Measurements from ENCODE around the gene STK10. TPM values are rescaled to one million over a fixed set of nuclear protein-coding genes. Genes with fewer than 3 reads are reported as not detected.
"Not testable (repeated sequence)": the region's sequence is repeated elsewhere in the genome, so short reads cannot be mapped to it uniquely, and the experiment has no call there.

Gene STK10
- total and polyA plus RNA-seq, 11 donors, result 5.5 to 52.9 (median 10.2) TPM

DNA sequence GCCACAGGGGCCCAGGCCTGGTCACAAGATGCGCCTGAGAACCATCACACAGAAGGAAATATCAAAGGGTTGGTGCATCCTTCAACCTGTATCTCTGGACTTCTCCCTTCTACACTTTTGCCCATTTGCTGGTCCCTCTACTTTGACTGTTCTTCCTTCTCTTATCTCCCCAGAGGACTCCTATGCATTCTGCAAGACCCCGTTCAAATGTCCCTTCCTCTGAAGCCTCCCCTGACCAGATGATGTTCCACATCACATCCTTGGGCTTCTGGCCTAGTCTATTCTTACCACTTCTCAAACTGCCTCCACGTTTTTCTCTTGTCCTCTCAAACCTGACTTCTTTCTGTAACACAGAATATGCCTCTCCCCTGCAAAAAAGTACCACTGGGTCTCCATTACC is 34.3 kb downstream of the STK10 start:
- Histone ChIP-seq H3K4me3 (no peak overlapping the region), H3K27ac (peak overlapping the region in 1 of 12 donors; percentile 48)
- intact Hi-C loops (cut with DNase I), result no loop called here

DNA sequence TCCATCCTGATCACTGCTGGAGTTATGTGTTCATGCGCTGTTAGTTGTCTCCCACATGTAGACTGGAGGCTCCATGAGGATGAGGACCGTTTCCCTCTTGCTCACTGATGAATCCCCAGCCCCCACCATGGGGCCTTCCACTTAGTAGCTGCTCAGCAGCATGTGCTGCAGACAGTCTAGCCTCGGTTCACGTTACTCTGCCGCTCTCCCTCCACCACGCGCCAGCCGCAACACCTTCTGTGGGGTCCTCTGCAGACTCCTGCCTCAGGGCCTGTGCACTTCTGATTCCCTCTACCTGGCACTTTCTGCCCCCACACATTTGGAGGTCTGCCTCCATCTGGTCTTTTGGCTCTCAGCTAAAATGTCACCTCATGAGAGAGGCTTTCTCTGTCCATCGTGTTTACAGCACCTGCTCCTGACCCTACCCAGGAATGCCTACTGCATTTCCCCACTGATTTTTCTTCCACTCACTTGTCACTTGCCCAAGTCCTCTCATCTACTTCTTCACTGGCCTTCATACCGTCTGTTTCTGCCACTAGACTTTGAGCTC is 36.3 kb downstream of the STK10 start:
- Histone ChIP-seq H3K4me1 (peaks cover 0 to 73% (median 19%) of the 10 kb centered on the region in 12 donors), H3K27me3 (no peaks in the 10 kb centered on the region), H3K36me3 (peaks cover 0 to 72% (median 13%) of the 10 kb centered on the region in 9 donors), H3K27ac (peak overlapping the region in 1 of 12 donors; percentile 85), H3K4me3 (no peak overlapping the region), H3K9me3 (no peaks in the 10 kb centered on the region)
- DNase-seq (no peak), ATAC-seq (no peak)
- 91 to 97% (median 95%) methylated on average over 10 of the region's 10 CpGs for WGBS, 4 donors
- intact Hi-C loops (cut with DNase I), result no loop called here
- no peak for TF ChIP-seq POLR2A (IDR thresholded peaks at IDR 0.05)

More for the DNA sequence above, 34.3 kb downstream of the STK10 start:
- DNase-seq (no peak), ATAC-seq (no peak)
- no peaks in the 10 kb centered on the region for H3K27me3 ChIP-seq
- H3K4me1 ChIP-seq, result peaks cover 0 to 80% (median 23%) of the 10 kb centered on the region in 12 donors
- peaks cover 0 to 68% (median 10%) of the 10 kb centered on the region in 9 donors for H3K36me3 ChIP-seq
- 93 to 98% (median 97%) methylated on average over 3 of the region's 3 CpGs for WGBS, 4 donors
- H3K9me3 ChIP-seq, result no peaks in the 10 kb centered on the region
- TF ChIP-seq POLR2A (IDR thresholded peaks at IDR 0.05), result no peak

DNA sequence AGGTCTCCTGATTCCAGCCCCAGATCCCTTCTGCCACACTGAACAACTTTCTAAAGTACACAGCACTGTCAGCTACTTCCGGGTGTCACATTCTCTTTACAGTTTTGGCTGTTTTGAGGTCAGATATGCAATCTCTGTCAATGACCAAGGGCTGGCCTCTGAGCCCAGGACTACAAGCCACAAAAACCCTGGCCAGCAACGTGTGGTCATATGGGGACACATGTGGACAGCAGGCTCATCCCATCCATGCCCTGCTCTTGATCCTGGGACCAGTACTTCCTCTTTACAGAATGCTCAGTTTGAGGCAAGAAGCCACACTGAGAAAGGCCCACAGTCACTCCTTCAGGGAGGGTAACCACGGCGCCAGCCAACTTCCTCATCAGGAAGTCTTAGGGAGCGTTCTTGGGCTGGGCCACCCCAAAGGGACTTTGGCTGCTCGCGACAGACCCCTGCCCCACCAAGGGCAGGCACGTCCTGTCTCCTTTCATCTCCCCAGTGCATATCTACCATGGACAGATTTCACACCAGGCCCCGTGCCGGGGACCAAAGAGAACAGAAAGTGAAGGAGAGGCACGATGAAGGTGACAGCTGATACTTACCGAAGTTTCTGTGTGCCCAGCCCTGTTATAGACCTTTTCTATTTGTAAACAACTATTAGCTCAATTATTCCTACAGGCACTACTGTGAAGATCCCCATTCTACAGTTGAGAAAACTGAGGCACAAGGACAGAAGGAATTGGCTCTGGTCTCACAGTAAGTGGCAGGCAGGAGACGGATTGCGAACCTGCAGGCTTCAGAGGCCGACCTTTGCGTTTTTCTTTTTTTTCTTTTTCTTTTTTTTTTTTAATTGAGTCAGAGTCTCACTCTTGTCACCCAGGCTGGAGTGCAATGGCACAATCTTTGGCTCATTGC is 37.3 kb downstream of the STK10 start:
- DNase-seq (peak; percentile 44 to 83 (median 70)), ATAC-seq (peak; percentile 69 to 89 (median 79))
- Histone ChIP-seq H3K36me3 (peaks cover 0 to 69% (median 7%) of the 10 kb centered on the region in 9 donors), H3K4me1 (peaks cover 0 to 70% (median 13%) of the 10 kb centered on the region in 12 donors), H3K27me3 (no peaks in the 10 kb centered on the region), H3K27ac (peak overlapping the region in 9 of 12 donors; percentile 3 to 85 (median 44)), H3K9me3 (no peaks in the 10 kb centered on the region), H3K4me3 (peak overlapping the region in 1 of 12 donors; percentile 10)
- intact Hi-C loops (cut with DNase I), result no loop called here
- TF ChIP-seq, protein P1, sequence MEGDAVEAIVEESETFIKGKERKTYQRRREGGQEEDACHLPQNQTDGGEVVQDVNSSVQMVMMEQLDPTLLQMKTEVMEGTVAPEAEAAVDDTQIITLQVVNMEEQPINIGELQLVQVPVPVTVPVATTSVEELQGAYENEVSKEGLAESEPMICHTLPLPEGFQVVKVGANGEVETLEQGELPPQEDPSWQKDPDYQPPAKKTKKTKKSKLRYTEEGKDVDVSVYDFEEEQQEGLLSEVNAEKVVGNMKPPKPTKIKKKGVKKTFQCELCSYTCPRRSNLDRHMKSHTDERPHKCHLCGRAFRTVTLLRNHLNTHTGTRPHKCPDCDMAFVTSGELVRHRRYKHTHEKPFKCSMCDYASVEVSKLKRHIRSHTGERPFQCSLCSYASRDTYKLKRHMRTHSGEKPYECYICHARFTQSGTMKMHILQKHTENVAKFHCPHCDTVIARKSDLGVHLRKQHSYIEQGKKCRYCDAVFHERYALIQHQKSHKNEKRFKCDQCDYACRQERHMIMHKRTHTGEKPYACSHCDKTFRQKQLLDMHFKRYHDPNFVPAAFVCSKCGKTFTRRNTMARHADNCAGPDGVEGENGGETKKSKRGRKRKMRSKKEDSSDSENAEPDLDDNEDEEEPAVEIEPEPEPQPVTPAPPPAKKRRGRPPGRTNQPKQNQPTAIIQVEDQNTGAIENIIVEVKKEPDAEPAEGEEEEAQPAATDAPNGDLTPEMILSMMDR (IDR thresholded peaks at IDR 0.05), result no peak
- no peak for TF ChIP-seq POLR2A (IDR thresholded peaks at IDR 0.05)
- WGBS, 4 donors, result 62 to 67% (median 63%) methylated on average over 14 to 16 of the region's 16 CpGs

DNA sequence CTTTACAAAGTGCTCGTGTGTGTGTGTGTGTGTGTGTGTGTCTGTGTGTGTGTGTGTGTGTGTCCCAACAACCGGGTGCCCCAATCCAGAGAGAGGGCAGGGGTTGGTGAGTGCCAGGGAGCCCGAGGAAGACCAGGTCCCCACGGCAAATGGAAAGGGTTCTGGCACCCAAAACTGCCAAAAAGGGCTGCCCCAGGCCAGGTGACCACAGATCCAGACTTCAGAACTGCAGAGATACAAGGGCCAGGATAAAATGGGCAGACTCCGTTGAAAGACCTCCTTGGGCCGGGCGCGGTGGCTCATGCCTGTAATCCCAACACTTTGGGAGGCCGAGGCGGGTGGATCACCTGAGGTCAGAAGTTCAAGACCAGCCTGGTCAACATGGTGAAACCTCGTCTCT is 38.5 kb downstream of the STK10 start:
- H3K9me3 ChIP-seq; ATAC-seq; intact Hi-C loops (cut with DNase I); DNase-seq; H3K27ac ChIP-seq; H3K27me3 ChIP-seq; H3K4me3 ChIP-seq: not testable (repeated sequence)
- Histone ChIP-seq H3K36me3 (peaks cover 0 to 60% (median 0%) of the 10 kb centered on the region in 9 donors), H3K4me1 (peaks cover 0 to 69% (median 16%) of the 10 kb centered on the region in 12 donors)
- 84 to 97% (median 95%) methylated on average over 11 of the region's 11 CpGs for WGBS, 4 donors

DNA sequence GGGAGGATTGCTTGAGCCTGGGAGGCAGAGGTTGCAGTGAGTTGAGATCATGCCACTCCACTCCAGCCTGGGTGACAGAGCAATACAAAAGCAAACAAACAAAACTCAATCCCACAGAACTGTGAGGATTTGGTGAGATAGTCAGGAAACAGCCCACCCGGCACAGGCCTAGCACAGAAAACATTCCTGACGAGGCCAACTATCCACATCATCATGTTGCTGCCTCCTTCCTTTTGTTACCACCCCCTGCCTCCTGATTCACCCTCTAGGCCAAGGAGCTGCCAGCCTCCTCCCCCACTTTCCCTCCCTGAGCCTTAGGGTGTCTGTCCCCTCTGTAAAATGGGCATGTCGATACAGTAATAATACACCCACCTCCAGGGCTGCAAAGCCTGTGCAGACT is 39.0 kb downstream of the STK10 start:
- intact Hi-C loops (cut with DNase I), result no loop called here
- Histone ChIP-seq H3K27ac (no peak overlapping the region), H3K9me3 (no peaks in the 10 kb centered on the region), H3K27me3 (no peaks in the 10 kb centered on the region), H3K36me3 (peaks cover 0 to 56% (median 0%) of the 10 kb centered on the region in 9 donors), H3K4me3 (no peak overlapping the region), H3K4me1 (peaks cover 0 to 69% (median 20%) of the 10 kb centered on the region in 12 donors)
- DNase-seq (no peak), ATAC-seq (no peak)
- 75 to 94% (median 89%) methylated on average over 3 of the region's 3 CpGs for WGBS, 4 donors
- TF ChIP-seq, protein P1 (IDR thresholded peaks at IDR 0.05), result no peak
- no peak for TF ChIP-seq POLR2A (IDR thresholded peaks at IDR 0.05)
